Brain microvascular endothelial cell (primary cell): Measurements from ENCODE around the gene REXO1.

Experiments
- DNase-seq: peaks from one replicate; pipeline ENCODE4 v3.0.0-alpha.2; 2020
- H3K27ac ChIP-seq: fragments of 250-450 bp; sonication (Bioruptor Pico); 2 replicates; pipeline ENCODE4 v1.5.1; 2020; ENCODE audit warnings: mild to moderate bottlenecking, moderate library complexity
- H3K27me3 ChIP-seq: fragments of 250-450 bp; sonication (Bioruptor Pico); replicated peaks from 2 replicates; pipeline ENCODE4 v1.5.1; 2020; ENCODE audit warnings: mild to moderate bottlenecking
- H3K36me3 ChIP-seq: fragments of 250-450 bp; sonication (Bioruptor Pico); replicated peaks from 2 replicates; pipeline ENCODE4 v1.5.1; 2020; ENCODE audit warnings: mild to moderate bottlenecking
- H3K4me3 ChIP-seq: 2 replicates; pipeline ENCODE4 v1.5.1; 2011; ENCODE audit warnings: low read depth, mild to moderate bottlenecking, control low read depth, low read length, moderate library complexity
- in situ Hi-C: cut with HindIII; loops from 2 replicates; pipeline ENCODE4 v1.10.0; 2017; ENCODE audit warnings: low sequenced_read_pairs, low pct_ligation_motif_present
- TF ChIP-seq, protein P1 (sequence below): IDR thresholded peaks from 2 replicates; pipeline ENCODE4 v1.5.1; 2011; ENCODE audit warnings: low read depth, mild to moderate bottlenecking, moderate library complexity, low read length, control low read depth, inconsistent platforms; ENCODE audit errors: missing control alignments

REXO1 gene

DNA sequence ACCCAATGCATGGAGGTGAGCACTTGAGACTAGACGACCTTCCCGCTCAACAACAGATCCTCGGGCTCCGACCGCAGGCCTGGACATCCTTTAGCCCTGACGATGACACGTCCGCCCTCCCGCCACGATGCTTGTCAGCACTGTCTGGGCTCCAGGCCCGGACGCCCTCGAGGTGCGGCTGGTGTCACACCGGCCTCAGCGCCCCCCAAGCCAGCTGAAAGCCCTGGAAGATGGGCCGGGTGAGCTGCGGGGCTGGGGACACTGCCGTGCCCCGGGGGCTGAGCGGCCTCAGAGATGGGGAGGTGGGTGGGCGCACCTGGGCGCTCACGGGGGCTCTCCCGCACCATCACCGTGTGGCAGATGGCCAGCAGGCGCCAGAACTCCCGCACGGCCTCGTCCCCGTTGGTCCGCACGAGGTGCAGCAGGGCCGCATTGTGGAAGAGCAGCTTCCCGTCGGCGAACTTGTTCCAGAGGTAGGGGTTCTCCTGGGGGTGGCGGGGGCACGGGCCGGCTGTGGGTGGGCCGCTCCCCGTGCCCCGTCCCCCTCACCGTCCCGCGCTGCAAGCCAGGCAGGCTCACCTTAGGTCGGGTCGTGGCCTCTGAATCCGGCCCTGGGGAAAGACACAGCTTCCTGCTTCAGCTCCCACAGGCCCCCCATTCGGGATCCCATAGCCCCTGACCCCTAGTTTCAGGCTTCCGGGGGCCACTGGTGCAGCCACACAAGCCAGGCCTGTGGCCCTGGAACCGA is 51.7 kb downstream of the REXO1 start:
- Histone ChIP-seq H3K27me3 (no peaks in the 10 kb centered on the region), H3K36me3 (no peaks in the 10 kb centered on the region), H3K27ac (no peak overlapping the region), H3K4me3 (no peak overlapping the region)
- no peak for DNase-seq
- in situ Hi-C loops: no loop called here
- TF ChIP-seq, protein P1, sequence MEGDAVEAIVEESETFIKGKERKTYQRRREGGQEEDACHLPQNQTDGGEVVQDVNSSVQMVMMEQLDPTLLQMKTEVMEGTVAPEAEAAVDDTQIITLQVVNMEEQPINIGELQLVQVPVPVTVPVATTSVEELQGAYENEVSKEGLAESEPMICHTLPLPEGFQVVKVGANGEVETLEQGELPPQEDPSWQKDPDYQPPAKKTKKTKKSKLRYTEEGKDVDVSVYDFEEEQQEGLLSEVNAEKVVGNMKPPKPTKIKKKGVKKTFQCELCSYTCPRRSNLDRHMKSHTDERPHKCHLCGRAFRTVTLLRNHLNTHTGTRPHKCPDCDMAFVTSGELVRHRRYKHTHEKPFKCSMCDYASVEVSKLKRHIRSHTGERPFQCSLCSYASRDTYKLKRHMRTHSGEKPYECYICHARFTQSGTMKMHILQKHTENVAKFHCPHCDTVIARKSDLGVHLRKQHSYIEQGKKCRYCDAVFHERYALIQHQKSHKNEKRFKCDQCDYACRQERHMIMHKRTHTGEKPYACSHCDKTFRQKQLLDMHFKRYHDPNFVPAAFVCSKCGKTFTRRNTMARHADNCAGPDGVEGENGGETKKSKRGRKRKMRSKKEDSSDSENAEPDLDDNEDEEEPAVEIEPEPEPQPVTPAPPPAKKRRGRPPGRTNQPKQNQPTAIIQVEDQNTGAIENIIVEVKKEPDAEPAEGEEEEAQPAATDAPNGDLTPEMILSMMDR: no peak

- H3K36me3 ChIP-seq: no peaks in the 10 kb centered on the region
- no peaks in the 10 kb centered on the region for H3K27me3 ChIP-seq
- H3K4me3 ChIP-seq: no peak overlapping the region
- in situ Hi-C loops: no loop called here
- TF ChIP-seq, protein P1: no peak
- no peak for DNase-seq
- H3K27ac ChIP-seq: no peak overlapping the region
Measured at GRCh38 chr19:1794424-1795172, 53.7 kb downstream of the REXO1 start.

DNA sequence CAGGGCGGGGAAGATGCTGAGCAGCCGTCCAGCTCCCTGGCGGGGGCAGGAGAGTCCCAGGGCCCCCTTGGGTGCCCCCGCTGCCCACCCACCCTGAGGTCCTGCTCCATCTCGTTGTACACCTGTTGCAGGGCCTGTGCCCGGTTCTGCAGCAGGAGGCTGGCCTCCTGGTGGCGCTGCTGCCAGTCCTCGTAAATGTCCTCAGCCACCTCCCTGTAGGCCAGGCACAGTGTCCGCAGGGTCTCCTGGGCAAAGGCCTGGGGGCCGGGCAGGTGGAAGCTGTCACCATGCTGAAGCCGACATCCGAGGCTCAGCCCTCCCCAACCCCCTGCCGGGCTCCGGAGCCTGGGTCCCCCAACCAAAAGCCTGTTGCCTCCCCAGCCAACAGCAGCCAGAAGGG is 56.4 kb downstream of the REXO1 start:
- H3K27ac ChIP-seq: no peak overlapping the region
- in situ Hi-C loops: no loop called here
- H3K36me3 ChIP-seq: no peaks in the 10 kb centered on the region
- peaks cover 6% of the 10 kb centered on the region for H3K27me3 ChIP-seq
- no peak for DNase-seq
- H3K4me3 ChIP-seq: no peak overlapping the region
- TF ChIP-seq, protein P1: no peak

DNA sequence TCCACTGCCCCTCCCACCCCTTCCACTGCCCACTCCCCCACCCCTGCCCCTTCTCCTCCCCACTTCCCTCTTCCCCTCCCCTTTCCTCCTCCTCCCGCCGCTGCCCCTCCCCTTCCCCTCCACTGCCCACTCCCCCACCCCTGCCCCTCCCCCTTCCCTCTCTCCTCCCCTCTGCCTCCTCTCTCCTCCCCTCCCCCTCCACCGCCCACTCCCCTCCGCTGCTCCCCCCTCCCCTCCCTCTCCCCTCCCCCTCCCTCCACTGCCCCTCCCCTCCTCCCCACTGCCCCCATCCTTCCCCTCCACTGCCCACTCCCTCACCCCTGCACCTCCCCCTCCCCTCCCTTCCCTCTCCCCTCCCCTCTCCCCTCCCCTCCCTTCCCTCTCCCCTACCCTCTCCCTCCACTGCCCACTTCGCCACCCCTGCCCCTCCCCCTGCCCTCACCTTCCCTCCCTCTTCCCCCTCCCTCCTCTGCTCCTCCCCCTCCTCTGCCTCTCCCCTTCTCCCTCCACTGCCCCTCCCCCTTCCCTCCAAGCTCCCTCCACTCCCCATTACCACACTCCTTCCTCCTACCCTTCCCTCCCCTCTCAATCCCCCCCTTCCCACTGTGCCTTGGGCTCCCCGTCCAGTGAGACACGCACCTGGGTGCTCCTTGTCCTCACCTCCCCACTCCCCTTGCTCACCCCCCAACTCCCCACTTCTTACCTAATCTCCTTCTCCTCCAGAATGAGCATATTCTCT is 58.1 kb downstream of the REXO1 start:
- Histone ChIP-seq H3K36me3 (no peaks in the 10 kb centered on the region), H3K27ac (no peak overlapping the region), H3K27me3 (peaks cover 6% of the 10 kb centered on the region), H3K4me3 (no peak overlapping the region)
- DNase-seq: no peak
- in situ Hi-C loops: no loop called here
- TF ChIP-seq, protein P1: no peak

DNA sequence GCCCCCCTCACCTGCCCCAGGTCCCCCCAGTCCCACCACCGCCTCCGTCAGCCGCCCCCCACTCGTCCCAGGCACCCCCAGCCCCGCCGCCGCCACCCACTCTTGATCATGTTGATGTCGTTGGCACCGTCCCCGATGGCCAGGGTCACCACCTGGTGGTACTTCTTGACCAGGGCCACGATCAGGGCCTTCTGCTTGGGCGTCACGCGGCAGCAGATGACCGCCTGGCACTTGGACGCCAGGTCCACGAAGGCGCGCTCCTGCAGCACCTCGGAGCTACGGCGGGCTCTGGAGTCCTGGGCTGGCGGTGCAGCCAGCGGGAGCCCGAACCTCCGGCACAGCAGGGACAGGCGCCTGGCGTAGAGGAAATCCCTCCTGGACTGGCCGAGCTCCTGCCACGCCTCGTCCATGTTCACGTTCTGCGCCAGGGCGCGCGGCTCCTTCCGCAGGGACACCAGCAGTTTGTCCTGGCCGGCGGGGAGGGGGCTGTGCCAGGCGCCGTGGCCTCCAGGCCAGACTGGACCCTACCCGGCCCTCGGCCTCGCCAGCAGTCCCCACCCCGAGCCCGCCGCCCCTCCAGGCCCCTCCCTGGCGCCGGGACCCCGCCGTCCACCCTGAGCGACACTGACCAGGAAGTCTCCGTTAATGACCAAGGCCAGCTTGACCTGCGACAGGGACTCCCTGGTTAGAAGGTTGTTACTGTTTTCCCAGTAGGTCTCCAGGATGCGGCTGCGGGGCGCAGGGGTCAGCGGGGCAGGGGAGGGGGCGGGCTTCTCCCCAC is 58.8 kb downstream of the REXO1 start:
- peaks cover 6% of the 10 kb centered on the region for H3K27me3 ChIP-seq
- H3K27ac ChIP-seq: no peak overlapping the region
- TF ChIP-seq, protein P1: no peak
- H3K4me3 ChIP-seq: no peak overlapping the region
- DNase-seq: no peak
- in situ Hi-C loops: no loop called here
- H3K36me3 ChIP-seq: no peaks in the 10 kb centered on the region
